ENCODE data around the gene CRB1. TPM values are rescaled to one million over a fixed set of nuclear protein-coding genes. Genes with fewer than 3 reads are reported as not detected.

Gene CRB1
- total and polyA plus RNA-seq, 9 of the 15 experiments (the other 6 are each of a cell fraction or from before 2014, with no cell fraction given) = 0.04 to 0.10 TPM; not detected in 7

DNA sequence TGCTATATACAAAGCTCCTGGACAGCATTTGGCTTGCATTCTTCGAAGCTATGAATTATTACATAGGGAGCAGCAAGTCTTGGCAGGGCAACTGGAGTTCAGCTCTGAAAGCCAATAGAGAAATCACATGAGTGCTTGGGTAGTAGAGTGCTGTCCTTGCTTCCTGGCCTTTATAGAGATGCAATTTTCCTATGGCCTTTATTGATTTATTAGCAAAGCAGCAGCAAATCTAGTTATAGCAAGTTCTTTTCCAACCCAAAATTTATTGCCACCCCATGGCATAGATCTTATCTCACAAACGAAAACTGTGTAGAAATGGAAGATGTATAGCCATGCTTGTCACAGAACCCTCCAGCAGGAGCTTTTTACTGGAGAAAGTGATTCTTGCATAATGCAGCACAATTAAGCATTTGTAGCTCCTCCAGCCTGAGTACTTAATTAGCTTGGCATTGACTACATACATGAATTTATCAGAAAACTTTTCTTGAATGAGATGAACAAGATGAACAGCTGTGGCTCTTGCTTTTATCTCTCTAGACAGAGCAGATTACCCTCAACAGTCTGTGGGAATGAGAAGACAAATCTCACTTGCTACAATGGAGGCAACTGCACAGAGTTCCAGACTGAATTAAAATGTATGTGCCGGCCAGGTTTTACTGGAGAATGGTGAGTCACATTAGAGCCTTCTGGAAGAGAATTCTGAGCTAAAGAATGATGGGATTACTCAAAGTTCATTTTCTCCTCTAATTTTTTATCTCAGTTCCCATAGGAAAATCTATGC lies 170.1 kb downstream of the CRB1 start:
- Histone ChIP-seq H2AFZ (ENCODE audit: low read depth, low read length) (no peak overlapping the region), H3K9me1 (ENCODE audit: control insufficient read depth, insufficient read depth, low read length) (no peaks in the 10 kb centered on the region), H3K27ac (ENCODE audit: extremely low read depth, low read depth, low read length) (no peak overlapping the region), H3K4me1 (replicated peaks in 1 of 2; ENCODE audit: control insufficient read depth in 2 of 2, insufficient read depth in 2 of 2, low read length in 2 of 2) (peaks cover 2 to 5% of the 10 kb centered on the region in 2 experiments; a peak in 2 of 5 replicates), H4K20me1 (replicated peaks; ENCODE audit: control insufficient read depth, insufficient read depth, low read length) (no peaks in the 10 kb centered on the region), H3K36me3 (ENCODE audit: control insufficient read depth, insufficient read depth, low read length) (no peaks in the 10 kb centered on the region), H3K27me3 (ENCODE audit: control insufficient read depth in 2 of 2, insufficient read depth in 2 of 2, low read length in 2 of 2) (no peaks in the 10 kb centered on the region), H3K4me2 (ENCODE audit: insufficient read depth, low read length) (no peak overlapping the region), H3K4me3 (no peak overlapping the region), H3K79me2 (ENCODE audit: control insufficient read depth, insufficient read depth, low read length) (no peaks in the 10 kb centered on the region), H3K9ac (ENCODE audit: insufficient read depth in 1 of 2, low read depth in 2 of 2, low read length in 2 of 2) (no peak overlapping the region), H3K9me3 (replicated peaks; ENCODE audit: control insufficient read depth, insufficient read depth, low read depth, low read length) (no peaks in the 10 kb centered on the region)
- ATAC-seq (no peak), FAIRE-seq (no peak), DNase-seq (ENCODE audit: extremely low read depth in 1 of 4, low spot score in 3 of 4) (no peak)
- TF ChIP-seq BRCA1 (IDR thresholded peaks at IDR 0.05) = no peak
- TF ChIP-seq BRCA1 (CRISPR knock-in tag; IDR thresholded peaks at IDR 0.05) = no peak
- no peak for TF ChIP-seq PHTF2 (CRISPR knock-in tag; IDR thresholded peaks at IDR 0.05)
- TF ChIP-seq, protein P1, sequence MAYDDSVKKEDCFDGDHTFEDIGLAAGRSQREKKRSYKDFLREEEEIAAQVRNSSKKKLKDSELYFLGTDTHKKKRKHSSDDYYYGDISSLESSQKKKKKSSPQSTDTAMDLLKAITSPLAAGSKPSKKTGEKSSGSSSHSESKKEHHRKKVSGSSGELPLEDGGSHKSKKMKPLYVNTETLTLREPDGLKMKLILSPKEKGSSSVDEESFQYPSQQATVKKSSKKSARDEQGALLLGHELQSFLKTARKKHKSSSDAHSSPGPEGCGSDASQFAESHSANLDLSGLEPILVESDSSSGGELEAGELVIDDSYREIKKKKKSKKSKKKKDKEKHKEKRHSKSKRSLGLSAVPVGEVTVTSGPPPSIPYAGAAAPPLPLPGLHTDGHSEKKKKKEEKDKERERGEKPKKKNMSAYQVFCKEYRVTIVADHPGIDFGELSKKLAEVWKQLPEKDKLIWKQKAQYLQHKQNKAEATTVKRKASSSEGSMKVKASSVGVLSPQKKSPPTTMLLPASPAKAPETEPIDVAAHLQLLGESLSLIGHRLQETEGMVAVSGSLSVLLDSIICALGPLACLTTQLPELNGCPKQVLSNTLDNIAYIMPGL (CRISPR knock-in tag; IDR thresholded peaks at IDR 0.05) = no peak
- TF ChIP-seq ZNF282 (CRISPR knock-in tag; IDR thresholded peaks at IDR 0.05) = no peak
- TF ChIP-seq TOE1 (IDR thresholded peaks at IDR 0.05; ENCODE audit: borderline replicate concordance) = no peak
- TF ChIP-seq TOE1 (CRISPR knock-in tag; IDR thresholded peaks at IDR 0.05; ENCODE audit: borderline replicate concordance, low read depth) = no peak
- TF ChIP-seq SOX6 (IDR thresholded peaks at IDR 0.05) = no peak
- no peak for TF ChIP-seq LCOR (CRISPR knock-in tag; IDR thresholded peaks at IDR 0.05)
- no peak for TF ChIP-seq ZC3H4 (CRISPR knock-in tag; IDR thresholded peaks at IDR 0.05; ENCODE audit: borderline replicate concordance)
- no peak for TF ChIP-seq ZC3H11A (IDR thresholded peaks at IDR 0.05; ENCODE audit: low read depth, low read length)
- no peak for TF ChIP-seq ZSCAN29 (IDR thresholded peaks at IDR 0.05)
- intact Hi-C loops (cut with micrococcal nuclease) (no loop called here), in situ Hi-C loops (cut with MboI) (no loop called here)
- 2% methylated on average over 3 of the region's 3 CpGs for WGBS (ENCODE audit: insufficient coverage, low coverage, missing lambda C conversion rate)
- ChIA-PET POLR2A (interaction anchor here (0.8 to 1.8 kb wide), 2 partner anchors 10 to 29 kb away, joined by 3 to 6 read pairs; no protein-coding TSS in a partner anchor), CTCF (ENCODE audit: low intra/inter-chr PET ratio) (interaction anchor here (0.6 kb wide), 1 partner anchor 186 kb away, joined by 4 read pairs; no protein-coding TSS in a partner anchor)
- no TSS peak for BruUV-seq (replicated peaks)
